ENCODE measurements around the gene CHRNA7.

- TF ChIP-seq GABPA (IDR thresholded peaks at IDR 0.05; ENCODE audit: low read depth) (no peak), POLR2AphosphoS5 (IDR thresholded peaks at IDR 0.05; ENCODE audit: low read depth) (no peak), CTCF (IDR thresholded peaks at IDR 0.05; ENCODE audit: insufficient read depth, low read length) (no peak), SPI1 (IDR thresholded peaks at IDR 0.05; ENCODE audit: borderline replicate concordance, low read depth) (no peak)
- TF ChIP-seq, protein P1, sequence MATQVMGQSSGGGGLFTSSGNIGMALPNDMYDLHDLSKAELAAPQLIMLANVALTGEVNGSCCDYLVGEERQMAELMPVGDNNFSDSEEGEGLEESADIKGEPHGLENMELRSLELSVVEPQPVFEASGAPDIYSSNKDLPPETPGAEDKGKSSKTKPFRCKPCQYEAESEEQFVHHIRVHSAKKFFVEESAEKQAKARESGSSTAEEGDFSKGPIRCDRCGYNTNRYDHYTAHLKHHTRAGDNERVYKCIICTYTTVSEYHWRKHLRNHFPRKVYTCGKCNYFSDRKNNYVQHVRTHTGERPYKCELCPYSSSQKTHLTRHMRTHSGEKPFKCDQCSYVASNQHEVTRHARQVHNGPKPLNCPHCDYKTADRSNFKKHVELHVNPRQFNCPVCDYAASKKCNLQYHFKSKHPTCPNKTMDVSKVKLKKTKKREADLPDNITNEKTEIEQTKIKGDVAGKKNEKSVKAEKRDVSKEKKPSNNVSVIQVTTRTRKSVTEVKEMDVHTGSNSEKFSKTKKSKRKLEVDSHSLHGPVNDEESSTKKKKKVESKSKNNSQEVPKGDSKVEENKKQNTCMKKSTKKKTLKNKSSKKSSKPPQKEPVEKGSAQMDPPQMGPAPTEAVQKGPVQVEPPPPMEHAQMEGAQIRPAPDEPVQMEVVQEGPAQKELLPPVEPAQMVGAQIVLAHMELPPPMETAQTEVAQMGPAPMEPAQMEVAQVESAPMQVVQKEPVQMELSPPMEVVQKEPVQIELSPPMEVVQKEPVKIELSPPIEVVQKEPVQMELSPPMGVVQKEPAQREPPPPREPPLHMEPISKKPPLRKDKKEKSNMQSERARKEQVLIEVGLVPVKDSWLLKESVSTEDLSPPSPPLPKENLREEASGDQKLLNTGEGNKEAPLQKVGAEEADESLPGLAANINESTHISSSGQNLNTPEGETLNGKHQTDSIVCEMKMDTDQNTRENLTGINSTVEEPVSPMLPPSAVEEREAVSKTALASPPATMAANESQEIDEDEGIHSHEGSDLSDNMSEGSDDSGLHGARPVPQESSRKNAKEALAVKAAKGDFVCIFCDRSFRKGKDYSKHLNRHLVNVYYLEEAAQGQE (IDR thresholded peaks at IDR 0.05; ENCODE audit: insufficient replicate concordance, low read depth): no peak
Observed at GRCh38 chr15:32112101-32112500, 81.8 kb downstream of the CHRNA7 start.

All from HL-60 (cell line).